Psoas muscle (tissue), 8 donors: ENCODE measurements around the gene ARHGDIG. TPM values are rescaled to one million over a fixed set of nuclear protein-coding genes. Genes with fewer than 3 reads are reported as not detected.

Experiments
- ATAC-seq, 4 donors: fragments of 200-7000 bp; cut with Tn5 transposase; one replicate each; pipeline ENCODE4 v1.9.1; 2020; ENCODE audit warnings: moderate library complexity in 3 of 4, mild to moderate bottlenecking in 2 of 4
- DNase-seq, 2 donors: peaks; one replicate each; pipeline ENCODE4 v3.0.0-alpha.2; 2020
- H3K27ac ChIP-seq: fragments of 200-600 bp; one replicate; pipeline ENCODE4 v1.8.0; 2022
- H3K27me3 ChIP-seq, 3 donors: fragments of 200-600 bp in 1 of 3; one replicate each; pipeline versions ENCODE4 v1.6.1 to v1.8.0; 2013 to 2022; ENCODE audit warnings: low read length in 2 of 3, mild to moderate bottlenecking in 2 of 3, moderate library complexity in 1 of 3; ENCODE audit not compliant: insufficient read depth in 3 of 3
- H3K36me3 ChIP-seq, 2 donors: fragments of 200-600 bp in 1 of 2; one replicate each; pipeline versions ENCODE4 v1.6.1 to v1.8.0; 2013 to 2022; ENCODE audit warnings: low read depth in 1 of 2, mild to moderate bottlenecking in 1 of 2, moderate library complexity in 1 of 2; ENCODE audit not compliant: insufficient read depth in 1 of 2
- H3K4me1 ChIP-seq: fragments of 200-600 bp; one replicate; pipeline ENCODE4 v1.8.0; 2022
- H3K4me3 ChIP-seq: fragments of 200-600 bp; one replicate; pipeline ENCODE4 v1.8.0; 2022; ENCODE audit warnings: mild to moderate bottlenecking
- H3K9me3 ChIP-seq: fragments of 200-600 bp; one replicate; pipeline ENCODE4 v1.8.0; 2022
- WGBS, 3 donors: extraction: QIAGEN DNeasy Blood & Tissue Kit; methylation state at CpG; one replicate each; pipeline versions ENCODE4 v1.1.6 to v1.1.7; 2013; 5-methylcytosine and 5-hydroxymethylcytosine counted together
- intact Hi-C, 2 donors: fragments of 100-400 bp; cut with DNase I; formaldehyde crosslinking; loops; one replicate each; pipeline versions ENCODE4 v1.11.0 to v1.14.2; 2022
- long read RNA-seq, 2 donors: library from polyadenylated mRNA; unstranded; transcript quantifications; one replicate each; pipeline ENCODE4 v2.0.0, GENCODE V29; 2021
- polyA plus RNA-seq, 3 donors: library from polyadenylated mRNA; stranded (reverse); fragments of 200-250 nt; gene quantifications; one replicate each; pipeline ENCODE4 v1.2.3, GENCODE V29; 2013
- total RNA-seq, 4 donors: library from RNA; stranded (reverse); fragmentation: NEBNext Ultra II Directional in 2 of 4; extraction: Animal tissue kit (Norgen Biotek cat#: 25700) in 2 of 4; gene quantifications; one replicate each; pipeline versions ENCODE4 v1.2.1 to v1.2.4, GENCODE V29; 2021 to 2023
- TF ChIP-seq, protein P1 (sequence below): fragments of 200-600 bp; IDR thresholded peaks from one replicate; pipeline ENCODE4 v1.8.0; 2022; ENCODE audit warnings: antibody characterized with exemption
- donor health status: healthy with polysubstance abuse.
- donor health status: DM: no; HTN: no; CAD: no; lungs with moderate emphysema.
- donor health status: Bipolar disorder and iron deficiency.
- donor health status: healthy.
- donor health status: DM: yes; HTN: yes; CAD: no.
- donor health status: DM: no; HTN: no; CAD: no.
- donor health status: DM: no; HTN: no; CAD: no.
- donor health status: DM: yes; HTN: yes; CAD: no.

Gene ARHGDIG
- total RNA-seq (1 to 10 TPM in 1 of 4 donors, under 1 TPM in 2, not detected in 1; 0.59 to 4.1 (median 0.69) TPM), polyA plus RNA-seq (under 1 TPM; 0.12 to 0.28 (median 0.13) TPM)
- long read RNA-seq, donor 1, partial matches to known transcripts = 0 of 2 reads
- long read RNA-seq, donor 1, other reads (novel, unspliced or antisense) = 0 of 2 reads
- long read RNA-seq, donor 2, partial matches to known transcripts = 0 of 1 reads
- long read RNA-seq, donor 2, other reads (novel, unspliced or antisense) = 0 of 1 reads

DNA sequence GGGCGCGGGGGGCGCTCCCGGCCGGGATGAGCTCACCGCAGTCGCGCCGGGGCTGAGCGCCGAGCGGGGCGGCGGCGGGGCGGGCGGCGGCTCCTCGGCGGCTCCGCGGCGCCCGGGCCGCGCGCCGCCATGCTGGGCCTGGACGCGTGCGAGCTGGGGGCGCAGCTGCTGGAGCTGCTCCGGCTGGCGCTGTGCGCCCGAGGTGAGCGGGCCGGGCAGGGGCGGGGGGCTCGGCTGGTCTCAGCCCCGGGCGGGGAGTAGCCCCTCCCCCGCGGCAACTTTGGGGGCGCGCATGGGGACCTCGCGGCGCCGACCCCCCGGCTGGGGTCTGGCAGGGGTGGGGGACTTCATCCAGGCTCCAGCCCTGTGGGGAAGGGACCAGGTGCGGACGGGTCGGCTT lies at the start of gene ARHGDIG:
Gene ARHGDIG (plus strand): TSS at position 40 of the 400 bp plus-strand sequence. CDS start 90 bp downstream, at position 130.
- DNase-seq (peak in 1 of 2 donors; percentile 39), ATAC-seq (no peak)
- peaks cover 6% of the 10 kb centered on the region for H3K4me1 ChIP-seq
- TF ChIP-seq, protein P1, sequence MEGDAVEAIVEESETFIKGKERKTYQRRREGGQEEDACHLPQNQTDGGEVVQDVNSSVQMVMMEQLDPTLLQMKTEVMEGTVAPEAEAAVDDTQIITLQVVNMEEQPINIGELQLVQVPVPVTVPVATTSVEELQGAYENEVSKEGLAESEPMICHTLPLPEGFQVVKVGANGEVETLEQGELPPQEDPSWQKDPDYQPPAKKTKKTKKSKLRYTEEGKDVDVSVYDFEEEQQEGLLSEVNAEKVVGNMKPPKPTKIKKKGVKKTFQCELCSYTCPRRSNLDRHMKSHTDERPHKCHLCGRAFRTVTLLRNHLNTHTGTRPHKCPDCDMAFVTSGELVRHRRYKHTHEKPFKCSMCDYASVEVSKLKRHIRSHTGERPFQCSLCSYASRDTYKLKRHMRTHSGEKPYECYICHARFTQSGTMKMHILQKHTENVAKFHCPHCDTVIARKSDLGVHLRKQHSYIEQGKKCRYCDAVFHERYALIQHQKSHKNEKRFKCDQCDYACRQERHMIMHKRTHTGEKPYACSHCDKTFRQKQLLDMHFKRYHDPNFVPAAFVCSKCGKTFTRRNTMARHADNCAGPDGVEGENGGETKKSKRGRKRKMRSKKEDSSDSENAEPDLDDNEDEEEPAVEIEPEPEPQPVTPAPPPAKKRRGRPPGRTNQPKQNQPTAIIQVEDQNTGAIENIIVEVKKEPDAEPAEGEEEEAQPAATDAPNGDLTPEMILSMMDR = no peak
- H3K27ac ChIP-seq = no peak within 1 kb of the TSS
- intact Hi-C loops = no loop called here
- peaks cover 0 to 32% (median 16%) of the 10 kb centered on the region in 3 donors for H3K27me3 ChIP-seq
- no peaks in the 10 kb centered on the region for H3K9me3 ChIP-seq
- peak within 1 kb of the TSS; percentile 57 for H3K4me3 ChIP-seq
- no peaks in the 10 kb centered on the region for H3K36me3 ChIP-seq
- WGBS, 3 donors = 0 to 1% (median 1%) methylated on average over 3 to 54 of the region's 54 CpGs

DNA sequence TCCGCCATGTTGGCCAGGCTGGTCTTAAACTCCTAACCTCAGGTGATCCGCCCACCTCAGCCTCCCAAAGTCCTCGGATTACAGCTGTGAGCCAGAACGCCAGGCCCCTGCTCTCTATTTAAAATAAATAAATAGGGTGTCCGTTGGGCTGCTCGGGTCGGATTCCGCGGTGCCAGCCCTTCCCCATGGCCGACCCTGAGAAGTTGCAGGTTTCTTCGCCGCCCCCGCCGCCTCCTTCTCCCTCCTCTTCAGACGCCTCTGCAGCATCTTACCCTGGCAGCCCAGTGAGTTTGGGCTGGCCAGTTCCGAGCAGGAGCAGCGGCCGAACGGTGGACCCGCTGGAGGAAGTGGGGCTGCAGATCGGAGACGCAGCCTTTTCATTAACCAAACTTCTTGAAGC lies 49.4 kb upstream of the ARHGDIG start:
- Histone ChIP-seq H3K36me3 (peaks cover 2 to 25% of the 10 kb centered on the region in 2 donors), H3K27me3 (no peaks in the 10 kb centered on the region), H3K27ac (no peak overlapping the region), H3K4me1 (peaks cover 18% of the 10 kb centered on the region), H3K9me3 (no peaks in the 10 kb centered on the region), H3K4me3 (no peak overlapping the region)
- intact Hi-C loops = no loop called here
- no peak for ATAC-seq
- DNase-seq = no peak
- WGBS, 3 donors = 77 to 80% (median 78%) methylated on average over 22 of the region's 22 CpGs
- TF ChIP-seq, protein P1 = no peak

DNA sequence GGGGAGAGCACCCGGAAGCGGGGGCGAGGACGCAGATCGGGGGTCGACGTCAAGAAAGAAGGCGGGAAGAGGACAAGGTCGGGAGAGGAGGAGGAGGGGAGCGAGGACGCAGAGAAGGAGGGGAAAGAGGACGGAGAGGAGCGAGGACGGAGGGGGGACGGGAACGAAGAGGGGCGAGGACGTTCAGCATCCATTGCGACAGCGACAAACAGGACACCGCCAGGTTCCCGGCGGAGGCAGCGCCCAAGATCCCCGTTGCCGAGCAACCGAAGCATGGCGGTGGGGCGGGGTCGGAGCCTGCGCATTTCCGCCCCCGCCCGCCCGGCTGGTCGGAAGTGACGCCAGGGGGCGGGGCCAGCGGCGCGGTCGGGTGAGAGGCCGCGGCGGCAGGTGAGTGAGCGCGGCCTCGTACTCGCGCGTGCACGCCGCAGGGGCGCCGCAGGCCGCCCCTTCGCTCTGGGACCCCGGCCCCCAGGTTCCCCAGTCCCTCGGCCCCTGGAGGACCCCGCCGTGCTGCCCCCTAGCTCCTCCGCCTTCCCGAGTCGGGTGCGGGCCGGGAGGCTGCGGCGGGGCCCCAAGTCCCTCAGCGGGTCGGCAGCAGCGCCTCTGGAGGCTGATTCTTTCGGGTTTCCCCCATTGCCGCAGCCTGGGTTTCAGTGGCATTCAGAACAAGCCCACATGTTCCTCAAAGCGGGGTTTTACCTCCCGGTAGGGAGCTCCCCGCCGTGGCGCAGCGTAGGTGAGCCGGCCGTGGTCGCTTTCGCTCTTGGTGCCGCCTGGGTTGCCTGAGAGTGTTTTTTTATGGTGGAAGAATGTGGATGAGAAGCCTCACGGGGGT lies 45.7 kb upstream of the ARHGDIG start, which contains the start of gene FAM234A:
Gene FAM234A (plus strand): TSS at position 354 of the 838 bp plus-strand sequence. CDS start 19,593 bp downstream, outside the sequence.
- DNase-seq (peak; percentile 95 to 97), ATAC-seq (peak; percentile 94 to 96 (median 95))
- Histone ChIP-seq H3K4me3 (peak within 1 kb of the TSS; percentile 98), H3K27me3 (no peaks in the 10 kb centered on the region), H3K27ac (peak within 1 kb of the TSS; percentile 100), H3K36me3 (peaks cover 0 to 9% of the 10 kb centered on the region in 2 donors), H3K4me1 (peaks cover 11% of the 10 kb centered on the region), H3K9me3 (no peaks in the 10 kb centered on the region)
- intact Hi-C loops = loop anchor here in 1 of 2 donors (5.0 kb wide), 1 partner anchor 103 kb away; no protein-coding TSS in a partner anchor
- TF ChIP-seq, protein P1 = peak; percentile 36
- WGBS, 3 donors = 0 to 1% (median 1%) methylated on average over 42 to 85 of the region's 85 CpGs

DNA sequence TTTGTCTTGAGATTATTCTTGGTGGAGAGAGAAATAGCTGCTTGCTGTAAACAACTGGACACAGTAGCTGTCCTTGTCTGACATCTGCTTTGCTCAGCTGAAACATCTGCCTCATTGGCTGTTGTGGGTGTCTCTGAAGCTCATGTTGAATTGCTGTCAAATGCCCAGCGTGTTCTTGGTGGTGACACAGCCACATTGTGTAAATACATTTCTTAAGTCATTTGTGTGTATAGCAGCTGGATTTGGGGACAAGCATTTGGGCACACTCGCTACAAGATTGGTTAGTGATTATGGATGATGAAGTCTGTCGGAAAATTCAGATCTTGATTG lies 40.5 kb upstream of the ARHGDIG start:
- ATAC-seq (peak in 3 of 4 donors; percentile 16 to 61 (median 34)), DNase-seq (no peak)
- 39 to 53% (median 49%) methylated on average over 3 of the region's 3 CpGs for WGBS, 3 donors
- Histone ChIP-seq H3K4me1 (peaks cover 43% of the 10 kb centered on the region), H3K4me3 (no peak overlapping the region), H3K27me3 (no peaks in the 10 kb centered on the region), H3K27ac (peak overlapping the region; percentile 73), H3K9me3 (no peaks in the 10 kb centered on the region), H3K36me3 (peaks cover 0 to 9% of the 10 kb centered on the region in 2 donors)
- TF ChIP-seq, protein P1 = no peak
- intact Hi-C loops = loop anchor here in 1 of 2 donors (5.0 kb wide), 1 partner anchor 97 kb away; no protein-coding TSS in a partner anchor
